Mesendoderm (in vitro differentiated cells): ENCODE results near the gene ARF6. TPM values are rescaled to one million over a fixed set of nuclear protein-coding genes. Genes with fewer than 3 reads are reported as not detected.

Experiments used
- DNase-seq: peaks from one replicate; pipeline ENCODE4 v3.0.0; 2013
- H2AK5ac ChIP-seq: 2 replicates; pipeline ENCODE4 v1.6.1; 2013; ENCODE audit warnings: low read length, inconsistent platforms
- H2BK120ac ChIP-seq: 2 replicates; pipeline ENCODE4 v1.6.1; 2013; ENCODE audit warnings: low read depth, mild to moderate bottlenecking, low read length, moderate library complexity, mixed read lengths
- H2BK15ac ChIP-seq: replicated peaks from 2 replicates; pipeline ENCODE4 v1.6.1; 2013; ENCODE audit warnings: low read depth, mild to moderate bottlenecking, moderate library complexity
- H2BK5ac ChIP-seq: 2 replicates; pipeline ENCODE4 v1.6.1; 2013; ENCODE audit warnings: low read length, inconsistent platforms
- H3K18ac ChIP-seq: 2 replicates; pipeline ENCODE4 v1.6.1; 2013; ENCODE audit warnings: mild to moderate bottlenecking, low read length, mixed read lengths
- H3K23ac ChIP-seq: one replicate; pipeline ENCODE4 v1.6.1; 2013; ENCODE audit warnings: low read length
- H3K27ac ChIP-seq: 2 replicates; pipeline ENCODE4 v1.5.1; 2013; ENCODE audit warnings: low read depth, mild to moderate bottlenecking, inconsistent platforms, low read length, moderate library complexity
- H3K27me3 ChIP-seq: 2 replicates; pipeline ENCODE4 v1.6.1; 2013; ENCODE audit warnings: low read length, control low read depth, mild to moderate bottlenecking, inconsistent platforms; ENCODE audit not compliant: insufficient read depth, poor library complexity
- H3K36me3 ChIP-seq: 2 replicates; pipeline ENCODE4 v1.6.1; 2013; ENCODE audit warnings: low read length, inconsistent platforms; ENCODE audit not compliant: control insufficient read depth, insufficient read depth
- H3K4ac ChIP-seq: one replicate; pipeline ENCODE4 v1.6.1; 2013; ENCODE audit warnings: low read depth, mild to moderate bottlenecking, low read length, moderate library complexity
- H3K4me1 ChIP-seq: 2 replicates; pipeline ENCODE4 v1.6.1; 2013; ENCODE audit warnings: low read depth, low read length, inconsistent platforms; ENCODE audit not compliant: control insufficient read depth
- H3K4me2 ChIP-seq: 2 replicates; pipeline ENCODE4 v1.6.1; 2013; ENCODE audit warnings: low read length
- H3K4me3 ChIP-seq: 2 replicates; pipeline ENCODE4 v1.5.1; 2013; ENCODE audit warnings: mild to moderate bottlenecking, low read length
- H3K56ac ChIP-seq: one replicate; pipeline ENCODE4 v1.6.1; 2013; ENCODE audit warnings: low read length
- H3K79me1 ChIP-seq: 2 replicates; pipeline ENCODE4 v1.6.1; 2013; ENCODE audit warnings: low read length, inconsistent platforms
- H3K79me2 ChIP-seq: 2 replicates; pipeline ENCODE4 v1.6.1; 2013; ENCODE audit warnings: mild to moderate bottlenecking, low read length; ENCODE audit not compliant: control insufficient read depth, insufficient read depth
- H3K9ac ChIP-seq: 2 replicates; pipeline ENCODE4 v1.6.1; 2013; ENCODE audit warnings: low read length, inconsistent platforms
- H4K5ac ChIP-seq: one replicate; pipeline ENCODE4 v1.6.1; 2013; ENCODE audit warnings: low read length
- H4K8ac ChIP-seq: one replicate; pipeline ENCODE4 v1.6.1; 2013; ENCODE audit warnings: low read depth, mild to moderate bottlenecking, control low read depth, low read length, moderate library complexity
- WGBS: extraction: QIAGEN DNeasy Blood & Tissue Kit; methylation state at CpG from one replicate; pipeline ENCODE4 v1.1.7; 2013; ENCODE audit warnings: low lambda C conversion rate, missing lambda C conversion rate; ENCODE audit not compliant: insufficient coverage; ENCODE audit errors: extremely low coverage; 5-methylcytosine and 5-hydroxymethylcytosine counted together
- polyA plus RNA-seq, 2 experiments: library from polyadenylated mRNA; stranded (reverse); fragments of 200-250 nt; gene quantifications; one replicate each; pipeline ENCODE4 v1.2.3, GENCODE V29; 2013

ARF6 gene
- 42.5 TPM for polyA plus RNA-seq (2013, experiment 1 of 2)
- polyA plus RNA-seq (2013, experiment 2 of 2): 41.9 TPM

DNA sequence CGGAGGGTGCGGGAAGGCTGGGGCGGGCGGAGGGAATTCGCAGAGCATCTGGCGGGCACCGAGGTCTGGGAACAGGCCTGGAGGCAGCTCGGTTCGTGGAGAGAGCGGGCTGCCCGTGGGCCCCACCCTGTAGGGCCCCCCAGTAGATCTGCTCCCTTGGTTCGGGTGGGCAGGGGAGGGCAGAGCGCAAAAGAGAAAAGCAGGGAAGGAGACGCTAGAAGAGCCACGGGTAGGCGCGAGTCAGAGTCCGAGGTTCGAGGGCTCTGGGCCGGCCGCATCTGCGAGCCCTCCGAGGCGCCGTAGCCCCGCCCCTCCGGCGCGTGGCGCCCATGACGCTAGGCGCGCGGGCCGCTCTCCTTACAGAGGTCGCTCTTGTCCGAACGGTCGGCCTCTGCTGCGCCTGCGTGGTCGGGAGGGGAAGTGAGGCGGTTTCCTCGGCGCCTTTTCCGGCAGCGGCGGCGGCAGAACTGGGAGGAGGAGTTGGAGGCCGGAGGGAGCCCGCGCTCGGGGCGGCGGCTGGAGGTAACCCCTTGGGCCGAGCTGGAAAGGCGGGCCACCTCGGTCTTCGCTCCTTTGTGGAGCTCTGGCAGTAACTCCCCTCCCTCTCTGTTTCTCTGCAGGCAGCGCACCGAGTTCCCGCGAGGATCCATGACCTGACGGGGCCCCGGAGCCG, at the start of gene ARF6:
Gene ARF6 (plus strand): TSS at position 447 of the 673 bp plus-strand sequence. CDS start 655 bp downstream, outside the sequence.
- peaks cover 32% of the 10 kb centered on the region for H3K79me2 ChIP-seq
- H2BK5ac ChIP-seq: peak within 1 kb of the TSS; percentile 31
- H3K4ac ChIP-seq: peak within 1 kb of the TSS; percentile 87
- no CpG with 5 or more reads among the region's 66 CpGs for WGBS
- no peaks in the 10 kb centered on the region for H3K79me1 ChIP-seq
- peak within 1 kb of the TSS; percentile 97 for H3K27ac ChIP-seq
- H4K5ac ChIP-seq: no peak within 1 kb of the TSS
- H3K4me2 ChIP-seq: peak within 1 kb of the TSS; percentile 80
- peak within 1 kb of the TSS; percentile 98 for H3K9ac ChIP-seq
- peak within 1 kb of the TSS; percentile 97 for H3K56ac ChIP-seq
- H2BK15ac ChIP-seq: no peak within 1 kb of the TSS
- peak; percentile 98 for DNase-seq
- H3K36me3 ChIP-seq: no peaks in the 10 kb centered on the region
- peak within 1 kb of the TSS; percentile 83 for H3K18ac ChIP-seq
- peak within 1 kb of the TSS; percentile 58 for H4K8ac ChIP-seq
- H2BK120ac ChIP-seq: peak within 1 kb of the TSS; percentile 83
- peaks cover 2% of the 10 kb centered on the region for H3K4me1 ChIP-seq
- peak within 1 kb of the TSS; percentile 94 for H3K23ac ChIP-seq
- peak within 1 kb of the TSS; percentile 97 for H3K4me3 ChIP-seq
- peak within 1 kb of the TSS; percentile 11 for H2AK5ac ChIP-seq
- no peaks in the 10 kb centered on the region for H3K27me3 ChIP-seq

GRCh38 chr14:49849213-49849847, 43.6 kb upstream of the ARF6 start:
- Histone ChIP-seq H3K4ac (no peak overlapping the region), H3K56ac (no peak overlapping the region), H3K23ac (no peak overlapping the region), H3K18ac (no peak overlapping the region), H3K27ac (no peak overlapping the region), H3K4me2 (no peak overlapping the region), H3K79me2 (peaks cover 11% of the 10 kb centered on the region), H3K4me1 (no peaks in the 10 kb centered on the region), H3K9ac (no peak overlapping the region), H4K5ac (no peak overlapping the region), H2AK5ac (no peak overlapping the region), H3K4me3 (no peak overlapping the region), H3K79me1 (peaks cover 2% of the 10 kb centered on the region), H2BK120ac (no peak overlapping the region), H2BK5ac (no peak overlapping the region), H3K27me3 (no peaks in the 10 kb centered on the region), H2BK15ac (no peak overlapping the region), H4K8ac (no peak overlapping the region), H3K36me3 (no peaks in the 10 kb centered on the region)
- no peak for DNase-seq
- WGBS: no CpG with 5 or more reads among the region's 1 CpG

DNA sequence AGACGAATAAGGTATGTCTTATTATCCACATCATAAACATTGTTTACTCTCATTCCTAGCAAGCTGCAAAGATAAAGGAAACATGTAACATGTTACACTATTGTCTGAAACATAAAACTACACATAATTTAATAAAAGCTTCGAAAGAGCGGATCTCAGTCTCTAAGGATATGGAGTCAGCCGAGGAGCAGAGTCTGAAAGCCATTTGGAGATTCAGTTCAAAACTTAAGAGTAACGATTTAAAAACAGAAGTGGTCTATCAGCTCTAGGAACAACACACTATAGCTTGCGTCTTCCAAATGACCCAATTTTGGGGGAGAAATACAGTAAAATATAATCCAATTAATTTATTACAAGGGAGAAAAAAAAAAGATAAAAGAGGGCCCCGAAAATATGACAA, 41.1 kb upstream of the ARF6 start:
- no peak for DNase-seq
- no peaks in the 10 kb centered on the region for H3K4me1 ChIP-seq
- H3K56ac ChIP-seq: peak overlapping the region; percentile 94
- H3K79me1 ChIP-seq: peaks cover 2% of the 10 kb centered on the region
- no peak overlapping the region for H3K27ac ChIP-seq
- peaks cover 11% of the 10 kb centered on the region for H3K79me2 ChIP-seq
- no peak overlapping the region for H3K23ac ChIP-seq
- no peak overlapping the region for H2BK5ac ChIP-seq
- WGBS: no CpG with 5 or more reads among the region's 7 CpGs
- no peak overlapping the region for H4K8ac ChIP-seq
- no peaks in the 10 kb centered on the region for H3K36me3 ChIP-seq
- H3K9ac ChIP-seq: peak overlapping the region; percentile 85
- H3K4ac ChIP-seq: no peak overlapping the region
- H2BK15ac ChIP-seq: no peak overlapping the region
- peak overlapping the region; percentile 57 for H3K4me2 ChIP-seq
- no peak overlapping the region for H2BK120ac ChIP-seq
- peak overlapping the region; percentile 63 for H3K4me3 ChIP-seq
- no peak overlapping the region for H3K18ac ChIP-seq
- H2AK5ac ChIP-seq: no peak overlapping the region
- H3K27me3 ChIP-seq: no peaks in the 10 kb centered on the region
- H4K5ac ChIP-seq: no peak overlapping the region

DNA sequence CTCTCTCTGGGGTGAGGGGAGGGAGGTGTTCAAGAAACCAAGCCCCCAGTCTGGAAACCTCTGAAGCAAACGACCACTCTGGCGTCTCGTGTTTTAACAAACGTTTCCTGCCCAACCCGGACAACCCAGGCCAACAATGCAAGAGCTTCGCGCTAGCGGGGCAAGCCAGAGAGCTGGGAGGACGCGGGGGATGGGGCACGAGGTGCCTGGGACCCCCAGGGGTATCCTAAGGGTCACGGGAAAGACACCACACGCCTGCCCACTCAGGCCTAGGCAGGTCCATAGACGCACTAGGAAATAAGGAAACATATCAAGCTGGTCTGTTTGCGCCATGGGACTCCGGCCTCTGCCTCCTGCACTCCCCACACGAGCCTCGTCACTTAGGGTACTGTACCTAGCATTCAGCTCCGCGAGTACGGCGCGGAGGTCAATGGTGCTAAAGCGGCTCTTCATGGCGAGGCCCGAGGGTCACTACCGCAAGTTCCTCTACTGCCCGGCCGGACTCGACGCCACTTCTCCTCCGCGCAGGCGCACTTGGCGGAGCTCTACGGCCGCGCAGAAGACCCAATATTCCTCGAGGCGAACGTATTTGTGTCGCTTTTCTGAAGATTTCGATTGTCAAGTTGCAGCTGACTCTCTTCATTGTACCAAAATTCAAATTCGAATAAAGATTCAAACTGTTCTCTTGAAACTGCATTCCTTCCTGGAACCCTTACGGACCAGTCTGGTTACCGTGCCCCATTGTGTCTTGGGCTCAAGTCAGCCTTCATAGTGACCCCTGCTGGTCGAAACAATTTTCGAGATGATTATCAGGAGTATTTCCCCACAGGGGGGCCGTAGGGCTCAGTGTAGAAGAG, 40.4 kb upstream of the ARF6 start, which contains the start of gene NEMF:
Gene NEMF (minus strand): TSS at position 488 of the 857 bp plus-strand sequence. CDS start 35 bp downstream, at position 453.
- no CpG with 5 or more reads among the region's 49 CpGs for WGBS
- Histone ChIP-seq H2BK120ac (no peak within 1 kb of the TSS), H2AK5ac (no peak within 1 kb of the TSS), H2BK5ac (peak within 1 kb of the TSS; percentile 33), H3K79me1 (peaks cover 2% of the 10 kb centered on the region), H3K4me1 (no peaks in the 10 kb centered on the region), H3K9ac (peak within 1 kb of the TSS; percentile 85), H3K56ac (peak within 1 kb of the TSS; percentile 94), H4K5ac (no peak within 1 kb of the TSS), H3K36me3 (no peaks in the 10 kb centered on the region), H2BK15ac (no peak within 1 kb of the TSS), H3K4me2 (peak within 1 kb of the TSS; percentile 57), H3K4ac (peak within 1 kb of the TSS; percentile 93), H3K27ac (peak within 1 kb of the TSS; percentile 8), H4K8ac (peak within 1 kb of the TSS; percentile 94), H3K18ac (peak within 1 kb of the TSS; percentile 7), H3K27me3 (no peaks in the 10 kb centered on the region), H3K79me2 (peaks cover 11% of the 10 kb centered on the region), H3K4me3 (peak within 1 kb of the TSS; percentile 63), H3K23ac (no peak within 1 kb of the TSS)
- DNase-seq: peak; percentile 95

DNA sequence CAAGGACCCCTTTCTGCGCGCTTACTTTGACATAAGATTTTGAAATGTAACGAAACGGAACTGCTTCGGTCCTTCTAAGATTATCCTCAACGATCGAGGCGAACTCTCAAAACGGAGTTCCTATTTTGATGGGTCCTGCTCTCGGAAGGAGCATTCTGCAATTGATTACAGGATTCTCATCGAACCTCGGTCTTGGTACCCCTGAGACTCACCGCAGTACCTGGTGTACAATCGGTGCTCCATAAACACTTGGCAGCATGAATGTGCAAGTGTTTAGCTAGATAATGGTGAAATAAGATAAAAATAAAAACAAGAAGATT, 39.8 kb upstream of the ARF6 start:
- Histone ChIP-seq H4K5ac (no peak overlapping the region), H3K23ac (no peak overlapping the region), H2BK120ac (no peak overlapping the region), H3K4me3 (peak overlapping the region; percentile 9), H4K8ac (no peak overlapping the region), H3K79me2 (peaks cover 11% of the 10 kb centered on the region), H3K36me3 (no peaks in the 10 kb centered on the region), H3K27me3 (no peaks in the 10 kb centered on the region), H3K79me1 (peaks cover 2% of the 10 kb centered on the region), H3K4ac (no peak overlapping the region), H2BK15ac (no peak overlapping the region), H2BK5ac (no peak overlapping the region), H3K4me1 (no peaks in the 10 kb centered on the region), H3K27ac (no peak overlapping the region), H3K56ac (peak overlapping the region; percentile 62), H3K4me2 (peak overlapping the region; percentile 28), H3K9ac (peak overlapping the region; percentile 39), H2AK5ac (no peak overlapping the region), H3K18ac (no peak overlapping the region)
- no peak for DNase-seq
- WGBS: no CpG with 5 or more reads among the region's 14 CpGs
